HepG2 (cell line): Measurements from ENCODE around the gene CMIP. TPM values are rescaled to one million over a fixed set of nuclear protein-coding genes. Genes with fewer than 3 reads are reported as not detected.

Source experiments
- ARNT ChIP-seq: fragments of 450-650 bp; IDR thresholded peaks from 2 replicates; pipeline ENCODE4 v1.6.1; 2017
- CCDC6 ChIP-seq: sonication (generic); formaldehyde crosslinking; IDR thresholded peaks from 2 replicates; pipeline ENCODE4 v1.8.1; 2022; ENCODE audit warnings: mild to moderate bottlenecking, missing genetic modification reagents, moderate library complexity
- DMAP1 ChIP-seq: IDR thresholded peaks from 2 replicates; pipeline ENCODE4 v1.6.1; 2016
- EEA1 ChIP-seq: sonication (generic); formaldehyde crosslinking; IDR thresholded peaks from 2 replicates; pipeline ENCODE4 v1.5.1; 2020; ENCODE audit warnings: mild to moderate bottlenecking, missing genetic modification reagents, borderline replicate concordance
- HIVEP1 ChIP-seq: sonication (generic); formaldehyde crosslinking; IDR thresholded peaks from 2 replicates; pipeline ENCODE4 v1.4.0; 2020; ENCODE audit warnings: mild to moderate bottlenecking, missing genetic modification reagents
- HOXA7 ChIP-seq: sonication (generic); formaldehyde crosslinking; IDR thresholded peaks from 2 replicates; pipeline ENCODE4 v1.8.1; 2022; ENCODE audit warnings: mild to moderate bottlenecking, missing genetic modification reagents, moderate library complexity
- KMT2A ChIP-seq: sonication (generic); formaldehyde crosslinking; IDR thresholded peaks from 2 replicates; pipeline ENCODE4 v1.4.0; 2020; ENCODE audit warnings: missing genetic modification reagents
- MAZ ChIP-seq, 2 experiments: sonication (generic) in 1 of 2; formaldehyde crosslinking in 1 of 2; IDR thresholded peaks; 2 replicates each; pipeline versions ENCODE4 v1.5.0 to v1.6.1; 2012 to 2020; ENCODE audit warnings: low read depth in 2 of 2, mild to moderate bottlenecking in 2 of 2, borderline replicate concordance in 1 of 2, improper control_type of control experiment in 1 of 2, low read length in 1 of 2, missing genetic modification reagents in 1 of 2, moderate library complexity in 1 of 2
- REXO4 ChIP-seq: sonication (generic); formaldehyde crosslinking; IDR thresholded peaks from 2 replicates; pipeline ENCODE4 v1.8.0; 2022; ENCODE audit warnings: missing genetic modification reagents, mild to moderate bottlenecking, borderline replicate concordance
- SAP130 ChIP-seq: IDR thresholded peaks from 2 replicates; pipeline ENCODE4 v1.6.1; 2016; ENCODE audit warnings: low read depth
- SNAI1 ChIP-seq: sonication (generic); formaldehyde crosslinking; IDR thresholded peaks from 2 replicates; pipeline ENCODE4 v1.5.0; 2020; ENCODE audit warnings: mild to moderate bottlenecking, missing genetic modification reagents, borderline replicate concordance
- SRSF9 ChIP-seq: fragments of 200-400 bp; formaldehyde crosslinking; IDR thresholded peaks from 2 replicates; pipeline ENCODE4 v1.6.1; 2018; ENCODE audit warnings: borderline replicate concordance, mild to moderate bottlenecking, low read depth, low read length; ENCODE audit not compliant: insufficient read depth, poor library complexity, severe bottlenecking
- ZMYM4 ChIP-seq: sonication (generic); formaldehyde crosslinking; IDR thresholded peaks from 2 replicates; pipeline ENCODE4 v1.8.1; 2023; ENCODE audit warnings: mild to moderate bottlenecking, missing genetic modification reagents
- ZNF326 ChIP-seq: sonication (generic); formaldehyde crosslinking; IDR thresholded peaks from 2 replicates; pipeline ENCODE4 v1.4.0; 2020; ENCODE audit warnings: missing genetic modification reagents, borderline replicate concordance
- ZNF337 ChIP-seq: sonication (generic); formaldehyde crosslinking; IDR thresholded peaks from 2 replicates; pipeline ENCODE4 v1.5.1; 2020; ENCODE audit warnings: missing genetic modification reagents, low read depth, mild to moderate bottlenecking, borderline replicate concordance
- ZNF773 ChIP-seq: sonication (generic); formaldehyde crosslinking; IDR thresholded peaks from 2 replicates; pipeline ENCODE4 v1.4.0; 2020; ENCODE audit warnings: missing genetic modification reagents, borderline replicate concordance
- ZSCAN20 ChIP-seq: sonication (generic); formaldehyde crosslinking; IDR thresholded peaks from 2 replicates; pipeline ENCODE4 v1.4.0; 2020; ENCODE audit warnings: missing genetic modification reagents, mild to moderate bottlenecking, borderline replicate concordance
- polyA plus RNA-seq, 8 experiments: library from polyadenylated mRNA; depleted of rRNA in 3 of 8; stranded (reverse) in 7 of 8; unstranded in 1 of 8; fragments of >200 nt; fragmentation: Illumina TruSeq in 4 of 8; extraction: Trizol in 4 of 8; gene quantifications; 2 replicates each; pipeline versions ENCODE4 v1.2.1 to v1.2.3, GENCODE V29; 2011 to 2016; ENCODE audit warnings: low read depth in 4 of 8, missing spikeins in 1 of 8, mixed read lengths in 1 of 8; ENCODE audit not compliant: insufficient read depth in 1 of 8
- total RNA-seq, 5 experiments: library from RNA; depleted of rRNA; stranded (reverse); fragments of >200 nt; fragmentation: Illumina TruSeq; extraction: Trizol; gene quantifications; 2 replicates each; pipeline ENCODE4 v1.2.3, GENCODE V29; 2016; ENCODE audit warnings: low read depth in 1 of 5
- TF ChIP-seq, protein P1 (sequence below): sonication (generic); formaldehyde crosslinking; IDR thresholded peaks from 2 replicates; pipeline ENCODE4 v1.4.0; 2020; ENCODE audit warnings: mild to moderate bottlenecking, missing genetic modification reagents, borderline replicate concordance
- TF ChIP-seq, protein P2 (sequence below): sonication (generic); formaldehyde crosslinking; IDR thresholded peaks from 2 replicates; pipeline ENCODE4 v1.4.0; 2020; ENCODE audit warnings: mild to moderate bottlenecking, missing genetic modification reagents
- TF ChIP-seq, protein P3 (sequence below): sonication (generic); IDR thresholded peaks from 2 replicates; pipeline ENCODE4 v1.6.1; 2016; ENCODE audit warnings: low read depth, borderline replicate concordance
- TF ChIP-seq, protein P4 (sequence below): sonication (generic); formaldehyde crosslinking; IDR thresholded peaks from 2 replicates; pipeline ENCODE4 v1.4.0; 2020; ENCODE audit warnings: missing genetic modification reagents, borderline replicate concordance

CMIP gene
- total and polyA plus RNA-seq, 2 of the 13 experiments (the other 11 are each of a cell fraction or from before 2014, with no cell fraction given), result 10.9 to 18.1 TPM

DNA sequence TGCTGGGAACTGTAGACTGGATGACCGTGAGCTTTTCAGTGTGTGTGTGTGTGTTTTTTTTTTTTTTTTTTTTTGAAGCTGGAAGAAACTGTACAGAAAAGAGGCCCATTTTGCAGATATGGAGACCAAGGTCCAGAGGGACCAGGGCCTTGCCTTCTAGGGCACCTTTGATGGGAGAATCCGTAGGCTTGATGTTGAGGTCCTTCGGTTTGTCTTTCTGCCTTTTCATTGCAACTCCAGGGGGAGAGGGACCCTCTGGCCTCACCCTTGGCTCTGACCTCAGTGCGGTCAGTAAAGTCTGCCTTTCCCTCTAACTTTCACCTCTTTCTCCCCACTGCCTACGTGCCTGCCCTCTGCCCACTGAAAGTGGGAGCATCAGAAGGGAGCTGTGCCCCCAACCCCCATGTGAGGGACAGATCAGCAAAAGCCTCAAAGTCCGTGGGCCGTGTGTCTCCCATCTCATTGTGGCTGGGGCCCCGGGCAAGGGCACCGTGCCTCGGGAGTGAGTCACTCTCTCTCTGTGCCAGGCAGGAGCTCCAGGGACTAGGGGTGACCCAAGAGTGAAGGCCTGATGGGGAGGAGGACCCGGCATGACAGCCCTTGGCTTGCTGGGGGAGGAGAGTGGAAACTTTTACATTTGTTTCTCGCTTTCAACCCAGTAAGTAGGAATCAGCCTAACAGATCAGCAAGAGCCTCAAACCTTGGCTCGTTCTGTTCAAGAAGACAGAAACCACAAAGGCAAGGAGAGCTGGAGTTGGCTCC lies 123.6 kb downstream of the CMIP start (continued):
- TF ChIP-seq DMAP1 (CRISPR knock-in tag) (no peak), CCDC6 (CRISPR knock-in tag) (no peak), EEA1 (CRISPR knock-in tag) (no peak), KMT2A (CRISPR knock-in tag) (no peak), HIVEP1 (CRISPR knock-in tag) (no peak), ZNF337 (CRISPR knock-in tag) (no peak), SAP130 (peak; percentile 27; the same call in 1 of the 2 replicates), ZNF326 (CRISPR knock-in tag) (no peak), HOXA7 (CRISPR knock-in tag) (no peak), ZNF773 (CRISPR knock-in tag) (no peak), ZSCAN20 (CRISPR knock-in tag) (no peak), SRSF9 (no peak), REXO4 (CRISPR knock-in tag) (no peak), SNAI1 (no peak), ARNT (no peak), MAZ (IDR thresholded peaks at IDR 0.05; ENCODE audit: borderline replicate concordance, low read depth, low read length) (no peak), MAZ (CRISPR knock-in tag; IDR thresholded peaks at IDR 0.05; ENCODE audit: low read depth) (no peak), ZMYM4 (CRISPR knock-in tag) (no peak)
- TF ChIP-seq, protein P1, sequence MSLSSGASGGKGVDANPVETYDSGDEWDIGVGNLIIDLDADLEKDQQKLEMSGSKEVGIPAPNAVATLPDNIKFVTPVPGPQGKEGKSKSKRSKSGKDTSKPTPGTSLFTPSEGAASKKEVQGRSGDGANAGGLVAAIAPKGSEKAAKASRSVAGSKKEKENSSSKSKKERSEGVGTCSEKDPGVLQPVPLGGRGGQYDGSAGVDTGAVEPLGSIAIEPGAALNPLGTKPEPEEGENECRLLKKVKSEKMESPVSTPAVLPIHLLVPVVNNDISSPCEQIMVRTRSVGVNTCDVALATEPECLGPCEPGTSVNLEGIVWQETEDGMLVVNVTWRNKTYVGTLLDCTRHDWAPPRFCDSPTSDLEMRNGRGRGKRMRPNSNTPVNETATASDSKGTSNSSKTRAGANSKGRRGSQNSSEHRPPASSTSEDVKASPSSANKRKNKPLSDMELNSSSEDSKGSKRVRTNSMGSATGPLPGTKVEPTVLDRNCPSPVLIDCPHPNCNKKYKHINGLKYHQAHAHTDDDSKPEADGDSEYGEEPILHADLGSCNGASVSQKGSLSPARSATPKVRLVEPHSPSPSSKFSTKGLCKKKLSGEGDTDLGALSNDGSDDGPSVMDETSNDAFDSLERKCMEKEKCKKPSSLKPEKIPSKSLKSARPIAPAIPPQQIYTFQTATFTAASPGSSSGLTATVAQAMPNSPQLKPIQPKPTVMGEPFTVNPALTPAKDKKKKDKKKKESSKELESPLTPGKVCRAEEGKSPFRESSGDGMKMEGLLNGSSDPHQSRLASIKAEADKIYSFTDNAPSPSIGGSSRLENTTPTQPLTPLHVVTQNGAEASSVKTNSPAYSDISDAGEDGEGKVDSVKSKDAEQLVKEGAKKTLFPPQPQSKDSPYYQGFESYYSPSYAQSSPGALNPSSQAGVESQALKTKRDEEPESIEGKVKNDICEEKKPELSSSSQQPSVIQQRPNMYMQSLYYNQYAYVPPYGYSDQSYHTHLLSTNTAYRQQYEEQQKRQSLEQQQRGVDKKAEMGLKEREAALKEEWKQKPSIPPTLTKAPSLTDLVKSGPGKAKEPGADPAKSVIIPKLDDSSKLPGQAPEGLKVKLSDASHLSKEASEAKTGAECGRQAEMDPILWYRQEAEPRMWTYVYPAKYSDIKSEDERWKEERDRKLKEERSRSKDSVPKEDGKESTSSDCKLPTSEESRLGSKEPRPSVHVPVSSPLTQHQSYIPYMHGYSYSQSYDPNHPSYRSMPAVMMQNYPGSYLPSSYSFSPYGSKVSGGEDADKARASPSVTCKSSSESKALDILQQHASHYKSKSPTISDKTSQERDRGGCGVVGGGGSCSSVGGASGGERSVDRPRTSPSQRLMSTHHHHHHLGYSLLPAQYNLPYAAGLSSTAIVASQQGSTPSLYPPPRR (CRISPR knock-in tag), result no peak
- TF ChIP-seq, protein P2, sequence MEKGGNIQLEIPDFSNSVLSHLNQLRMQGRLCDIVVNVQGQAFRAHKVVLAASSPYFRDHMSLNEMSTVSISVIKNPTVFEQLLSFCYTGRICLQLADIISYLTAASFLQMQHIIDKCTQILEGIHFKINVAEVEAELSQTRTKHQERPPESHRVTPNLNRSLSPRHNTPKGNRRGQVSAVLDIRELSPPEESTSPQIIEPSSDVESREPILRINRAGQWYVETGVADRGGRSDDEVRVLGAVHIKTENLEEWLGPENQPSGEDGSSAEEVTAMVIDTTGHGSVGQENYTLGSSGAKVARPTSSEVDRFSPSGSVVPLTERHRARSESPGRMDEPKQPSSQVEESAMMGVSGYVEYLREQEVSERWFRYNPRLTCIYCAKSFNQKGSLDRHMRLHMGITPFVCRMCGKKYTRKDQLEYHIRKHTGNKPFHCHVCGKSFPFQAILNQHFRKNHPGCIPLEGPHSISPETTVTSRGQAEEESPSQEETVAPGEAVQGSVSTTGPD, result no peak
- TF ChIP-seq, protein P3, sequence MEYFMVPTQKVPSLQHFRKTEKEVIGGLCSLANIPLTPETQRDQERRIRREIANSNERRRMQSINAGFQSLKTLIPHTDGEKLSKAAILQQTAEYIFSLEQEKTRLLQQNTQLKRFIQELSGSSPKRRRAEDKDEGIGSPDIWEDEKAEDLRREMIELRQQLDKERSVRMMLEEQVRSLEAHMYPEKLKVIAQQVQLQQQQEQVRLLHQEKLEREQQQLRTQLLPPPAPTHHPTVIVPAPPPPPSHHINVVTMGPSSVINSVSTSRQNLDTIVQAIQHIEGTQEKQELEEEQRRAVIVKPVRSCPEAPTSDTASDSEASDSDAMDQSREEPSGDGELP, result 0 out of 2 replicates have a peak, but pooled peaks have one; percentile 9
- TF ChIP-seq, protein P4, sequence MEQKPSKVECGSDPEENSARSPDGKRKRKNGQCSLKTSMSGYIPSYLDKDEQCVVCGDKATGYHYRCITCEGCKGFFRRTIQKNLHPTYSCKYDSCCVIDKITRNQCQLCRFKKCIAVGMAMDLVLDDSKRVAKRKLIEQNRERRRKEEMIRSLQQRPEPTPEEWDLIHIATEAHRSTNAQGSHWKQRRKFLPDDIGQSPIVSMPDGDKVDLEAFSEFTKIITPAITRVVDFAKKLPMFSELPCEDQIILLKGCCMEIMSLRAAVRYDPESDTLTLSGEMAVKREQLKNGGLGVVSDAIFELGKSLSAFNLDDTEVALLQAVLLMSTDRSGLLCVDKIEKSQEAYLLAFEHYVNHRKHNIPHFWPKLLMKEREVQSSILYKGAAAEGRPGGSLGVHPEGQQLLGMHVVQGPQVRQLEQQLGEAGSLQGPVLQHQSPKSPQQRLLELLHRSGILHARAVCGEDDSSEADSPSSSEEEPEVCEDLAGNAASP (CRISPR knock-in tag), result 0 out of 2 replicates have a peak, but pooled peaks have one; percentile 14
